NCI-H2196 treated with DMSO at 0.1 percent for 48 hours (cell line): ENCODE measurements around the gene FOXF2.

ENCODE experiments used
- DNase-seq: peaks from one replicate; lab custom pipeline; 2025; ENCODE audit not compliant: unreplicated experiment; lab: John Stamatoyannopoulos, UW

Gene FOXF2

GRCh38 chr6:1405221-1405620 is 15.8 kb downstream of the FOXF2 start:
- no peak for DNase-seq

- DNase-seq: no peak
Observed at GRCh38 chr6:1406306-1407072, 17.1 kb downstream of the FOXF2 start.

GRCh38 chr6:1407499-1407990 is 18.2 kb downstream of the FOXF2 start:
- no peak for DNase-seq

GRCh38 chr6:1409774-1410465 is 20.5 kb downstream of the FOXF2 start:
- DNase-seq: no peak

- DNase-seq: no peak
Observed at GRCh38 chr6:1412901-1413300, 23.5 kb downstream of the FOXF2 start.

GRCh38 chr6:1415416-1416063 is 26.2 kb downstream of the FOXF2 start:
- no peak for DNase-seq

- no peak for DNase-seq
Observed at GRCh38 chr6:1416191-1416760, 26.9 kb downstream of the FOXF2 start.

- DNase-seq: no peak
Observed at GRCh38 chr6:1416820-1417219, 27.4 kb downstream of the FOXF2 start.

- no peak for DNase-seq
Observed at GRCh38 chr6:1417718-1418117, 28.3 kb downstream of the FOXF2 start.

- no peak for DNase-seq
Observed at GRCh38 chr6:1418471-1419191, 29.3 kb downstream of the FOXF2 start.

- no peak for DNase-seq
Observed at GRCh38 chr6:1420382-1420781, 31.0 kb downstream of the FOXF2 start.

GRCh38 chr6:1422290-1422689 is 32.9 kb downstream of the FOXF2 start:
- no peak for DNase-seq

GRCh38 chr6:1423578-1423977 is 34.2 kb downstream of the FOXF2 start:
- no peak for DNase-seq

GRCh38 chr6:1424306-1424927 is 35.0 kb downstream of the FOXF2 start:
- DNase-seq: no peak

- DNase-seq: no peak
Observed at GRCh38 chr6:1426416-1426815, 37.0 kb downstream of the FOXF2 start.

- DNase-seq: no peak
Observed at GRCh38 chr6:1435806-1436205, 46.4 kb downstream of the FOXF2 start.

GRCh38 chr6:1436334-1437306 is 47.2 kb downstream of the FOXF2 start:
- DNase-seq: peak; percentile 23

GRCh38 chr6:1437553-1438406 is 48.4 kb downstream of the FOXF2 start:
- DNase-seq: no peak
